BLaER1 treated with 17β-estradiol and CSF1 and Interleukin-3, amounts not matched to agents 10 nM and 100 nM (cell line): ENCODE data around the gene MMP25.

ENCODE experiments used
- H3K27ac ChIP-seq, 11 experiments: shearing (Covaris generic); formaldehyde crosslinking; 2 replicates each; pipeline ENCODE4 v1.8.1; 2022
- H3K27me3 ChIP-seq, 11 experiments: shearing (Covaris generic); formaldehyde crosslinking; 2 replicates each; pipeline ENCODE4 v1.8.1; 2022
- H3K36me3 ChIP-seq, 11 experiments: shearing (Covaris generic); formaldehyde crosslinking; 2 replicates each; pipeline ENCODE4 v1.8.1; 2022
- H3K4me1 ChIP-seq, 10 experiments: shearing (Covaris generic); formaldehyde crosslinking; 2 replicates each; pipeline ENCODE4 v1.8.1; 2022
- H3K4me2 ChIP-seq, 11 experiments: shearing (Covaris generic); formaldehyde crosslinking; 2 replicates each; pipeline ENCODE4 v1.8.1; 2022
- H3K4me3 ChIP-seq, 10 experiments: shearing (Covaris generic); formaldehyde crosslinking; 2 replicates each; pipeline ENCODE4 v1.8.1; 2022
- H3K9ac ChIP-seq, 11 experiments: shearing (Covaris generic); formaldehyde crosslinking; 2 replicates each; pipeline ENCODE4 v1.8.1; 2022
- H3K9me3 ChIP-seq, 11 experiments: shearing (Covaris generic); formaldehyde crosslinking; replicated peaks in 1 of 11; 2 replicates each; pipeline ENCODE4 v1.8.1; 2022
- H4K20me1 ChIP-seq, 11 experiments: shearing (Covaris generic); formaldehyde crosslinking; 2 replicates each; pipeline ENCODE4 v1.8.1; 2022
- Cebpa-rat ChIP-seq, 11 experiments: shearing (Covaris generic); IDR thresholded peaks; 2 replicates each; pipeline ENCODE4 v1.8.1; 2022

Gene MMP25

DNA sequence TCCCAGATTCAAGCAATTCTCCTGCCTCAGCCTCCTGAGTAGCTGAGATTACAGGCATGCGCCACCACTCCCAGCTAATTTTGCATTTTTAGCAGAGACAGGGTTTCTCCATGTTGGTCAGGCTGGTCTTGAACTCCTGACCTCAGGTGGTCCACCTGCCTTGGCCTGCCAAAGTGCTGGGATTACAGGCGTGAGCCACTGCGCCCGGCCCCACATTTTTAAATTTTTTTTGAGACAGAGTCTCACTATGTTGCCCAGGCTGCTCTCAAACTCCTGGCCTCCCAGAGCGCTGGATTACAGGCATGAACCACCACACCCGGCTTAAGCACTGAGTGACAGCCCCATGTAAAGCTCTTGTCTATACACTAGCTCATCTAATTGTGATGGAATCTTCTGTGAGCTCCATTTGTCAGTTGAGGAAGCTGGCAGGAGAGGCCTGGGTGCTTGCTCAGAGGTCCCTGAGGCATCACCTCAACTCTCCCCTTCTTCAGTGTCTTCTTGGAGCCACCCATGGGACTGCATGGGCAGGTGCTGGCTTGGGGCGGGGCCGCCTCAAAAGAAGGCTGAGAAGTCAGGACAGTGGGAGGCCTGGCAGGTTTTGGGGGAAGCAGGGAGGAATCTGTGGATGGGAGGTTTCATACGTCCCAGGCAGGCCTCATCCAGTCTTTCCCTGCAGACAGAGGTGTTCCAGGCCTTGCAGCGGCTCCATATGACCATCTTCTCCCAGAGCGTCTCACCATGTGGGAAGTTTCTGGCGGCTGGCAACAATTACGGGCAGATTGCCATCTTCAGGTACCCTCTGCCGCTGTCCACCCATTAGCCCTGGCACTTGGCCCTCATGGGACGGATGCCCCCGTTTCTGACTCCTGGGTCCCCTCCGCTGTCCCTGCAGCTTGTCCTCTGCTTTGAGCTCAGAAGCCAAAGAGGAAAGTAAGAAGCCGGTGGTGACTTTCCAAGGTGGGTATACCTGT is 21.0 kb upstream of the MMP25 start:
- Histone ChIP-seq H3K27ac (no peak overlapping the region), H3K4me2 (peak overlapping the region; percentile 95 to 100 (median 99)), H3K9ac (peak overlapping the region in 4 of 11 experiments; percentile 35 to 94 (median 38); a peak in 4 of 22 replicates)

DNA sequence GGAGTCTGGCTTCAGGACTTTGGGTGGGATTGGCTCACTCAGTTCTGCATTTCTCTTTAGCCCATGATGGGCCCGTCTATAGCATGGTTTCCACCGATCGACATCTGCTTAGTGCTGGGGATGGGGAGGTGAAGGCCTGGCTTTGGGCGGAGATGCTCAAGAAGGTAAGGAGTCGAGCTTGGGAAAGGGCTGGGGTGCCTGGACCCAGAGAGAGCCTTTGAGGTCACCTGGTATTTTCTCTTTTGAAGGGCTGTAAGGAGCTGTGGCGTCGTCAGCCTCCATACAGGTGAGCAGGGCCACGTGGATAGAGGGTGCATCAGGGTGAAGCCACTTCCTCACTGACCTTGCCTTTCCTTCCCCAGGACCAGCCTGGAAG is 20.4 kb upstream of the MMP25 start:
- Histone ChIP-seq H4K20me1 (peaks cover 0 to 94% (median 91%) of the 10 kb centered on the region in 11 experiments; a peak in 21 of 22 replicates), H3K4me2 (no peak overlapping the region), H3K36me3 (peaks cover 20 to 28% (median 23%) of the 10 kb centered on the region in 11 experiments), H3K4me3 (no peak overlapping the region), H3K9ac (0 out of 22 replicates have a peak overlapping the region, but pooled peaks of 3 of the 11 experiments have one; percentile 23 to 41 (median 36)), H3K9me3 (no peaks in the 10 kb centered on the region), H3K4me1 (peaks cover 55 to 78% (median 71%) of the 10 kb centered on the region in 10 experiments), H3K27ac (no peak overlapping the region), H3K27me3 (peaks cover 28 to 40% (median 34%) of the 10 kb centered on the region in 11 experiments)
- TF ChIP-seq Cebpa-rat (IDR thresholded peaks at IDR 0.05) = no peak

More for the DNA sequence above, 21.0 kb upstream of the MMP25 start:
- TF ChIP-seq Cebpa-rat (IDR thresholded peaks at IDR 0.05) = no peak
- Histone ChIP-seq H3K4me1 (peaks cover 55 to 84% (median 77%) of the 10 kb centered on the region in 10 experiments), H3K27me3 (peaks cover 21 to 40% (median 34%) of the 10 kb centered on the region in 11 experiments), H3K4me3 (peak overlapping the region in 5 of 10 experiments; percentile 68 to 82 (median 73); a peak in 5 of 20 replicates), H3K36me3 (peaks cover 20 to 28% (median 23%) of the 10 kb centered on the region in 11 experiments), H3K9me3 (no peaks in the 10 kb centered on the region), H4K20me1 (peaks cover 0 to 94% (median 89%) of the 10 kb centered on the region in 11 experiments; a peak in 21 of 22 replicates)

DNA sequence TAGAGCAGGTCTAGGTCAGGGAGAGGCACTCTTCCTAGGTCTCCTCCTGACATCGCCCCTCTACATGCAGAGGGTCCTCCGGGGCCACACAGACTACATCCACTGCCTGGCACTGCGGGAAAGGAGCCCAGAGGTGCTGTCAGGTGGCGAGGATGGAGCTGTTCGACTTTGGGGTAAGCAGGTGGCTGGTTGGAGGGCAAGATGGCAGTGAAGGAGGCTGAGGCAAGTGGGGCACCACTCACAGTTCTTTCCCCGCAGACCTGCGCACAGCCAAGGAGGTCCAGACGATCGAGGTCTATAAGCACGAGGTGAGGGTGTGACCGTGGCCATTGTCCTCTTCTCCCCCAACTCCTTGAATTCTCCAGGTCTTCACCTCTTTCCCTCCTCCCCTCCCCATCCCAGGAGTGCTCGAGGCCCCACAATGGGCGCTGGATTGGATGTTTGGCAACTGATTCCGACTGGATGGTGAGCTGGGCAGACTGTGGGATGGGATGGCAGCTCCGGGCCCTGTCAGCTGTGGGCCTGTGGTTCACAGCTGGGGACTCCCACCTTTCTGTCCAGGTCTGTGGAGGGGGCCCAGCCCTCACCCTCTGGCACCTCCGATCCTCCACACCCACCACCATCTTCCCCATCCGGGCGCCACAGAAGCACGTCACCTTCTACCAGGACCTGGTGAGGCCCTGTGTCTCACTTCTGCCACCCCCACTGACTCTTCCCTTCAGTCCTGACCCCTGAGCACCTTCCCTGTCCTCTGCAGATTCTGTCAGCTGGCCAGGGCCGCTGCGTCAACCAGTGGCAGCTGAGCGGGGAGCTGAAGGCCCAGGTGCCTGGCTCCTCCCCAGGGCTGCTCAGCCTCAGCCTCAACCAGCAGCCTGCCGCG is 19.5 kb upstream of the MMP25 start:
- H3K4me2 ChIP-seq = peak overlapping the region in 6 of 11 experiments; percentile 74 to 87 (median 83); a peak in 9 of 22 replicates
- peaks cover 48 to 69% (median 62%) of the 10 kb centered on the region in 10 experiments for H3K4me1 ChIP-seq

DNA sequence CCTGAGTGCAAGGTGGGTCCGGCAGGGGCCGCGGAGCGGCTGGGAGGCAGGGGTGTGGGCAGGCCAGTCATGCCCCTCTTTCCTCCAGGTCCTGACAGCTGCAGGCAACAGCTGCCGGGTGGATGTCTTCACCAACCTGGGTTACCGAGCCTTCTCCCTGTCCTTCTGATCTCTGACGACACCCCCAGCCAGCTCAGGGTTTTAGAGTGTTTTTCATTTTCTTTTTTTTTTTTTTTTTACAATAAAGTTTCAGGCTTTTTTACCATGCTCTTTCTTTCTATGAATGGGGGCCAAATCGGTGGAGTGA is 18.9 kb upstream of the MMP25 start:
- Histone ChIP-seq H3K36me3 (peaks cover 20 to 28% (median 23%) of the 10 kb centered on the region in 11 experiments), H3K4me1 (peaks cover 42 to 63% (median 56%) of the 10 kb centered on the region in 10 experiments), H3K4me2 (peak overlapping the region in 9 of 11 experiments; percentile 74 to 87 (median 82); a peak in 14 of 22 replicates), H3K4me3 (no peak overlapping the region), H3K27me3 (peaks cover 42 to 47% (median 43%) of the 10 kb centered on the region in 11 experiments), H3K9me3 (no peaks in the 10 kb centered on the region), H3K9ac (peak overlapping the region in 1 of 11 experiments; percentile 57; a peak in 3 of 22 replicates), H3K27ac (no peak overlapping the region), H4K20me1 (peaks cover 0 to 89% (median 81%) of the 10 kb centered on the region in 11 experiments; a peak in 20 of 22 replicates)
- TF ChIP-seq Cebpa-rat (IDR thresholded peaks at IDR 0.05) = no peak

More for the DNA sequence above, 19.5 kb upstream of the MMP25 start:
- Histone ChIP-seq H4K20me1 (peaks cover 0 to 92% (median 87%) of the 10 kb centered on the region in 11 experiments; a peak in 21 of 22 replicates), H3K36me3 (peaks cover 20 to 28% (median 23%) of the 10 kb centered on the region in 11 experiments), H3K9me3 (no peaks in the 10 kb centered on the region), H3K4me3 (no peak overlapping the region), H3K27ac (no peak overlapping the region), H3K9ac (no peak overlapping the region; a peak in 1 of 22 replicates), H3K27me3 (peaks cover 36 to 41% (median 37%) of the 10 kb centered on the region in 11 experiments)
- no peak for TF ChIP-seq Cebpa-rat (IDR thresholded peaks at IDR 0.05)

DNA sequence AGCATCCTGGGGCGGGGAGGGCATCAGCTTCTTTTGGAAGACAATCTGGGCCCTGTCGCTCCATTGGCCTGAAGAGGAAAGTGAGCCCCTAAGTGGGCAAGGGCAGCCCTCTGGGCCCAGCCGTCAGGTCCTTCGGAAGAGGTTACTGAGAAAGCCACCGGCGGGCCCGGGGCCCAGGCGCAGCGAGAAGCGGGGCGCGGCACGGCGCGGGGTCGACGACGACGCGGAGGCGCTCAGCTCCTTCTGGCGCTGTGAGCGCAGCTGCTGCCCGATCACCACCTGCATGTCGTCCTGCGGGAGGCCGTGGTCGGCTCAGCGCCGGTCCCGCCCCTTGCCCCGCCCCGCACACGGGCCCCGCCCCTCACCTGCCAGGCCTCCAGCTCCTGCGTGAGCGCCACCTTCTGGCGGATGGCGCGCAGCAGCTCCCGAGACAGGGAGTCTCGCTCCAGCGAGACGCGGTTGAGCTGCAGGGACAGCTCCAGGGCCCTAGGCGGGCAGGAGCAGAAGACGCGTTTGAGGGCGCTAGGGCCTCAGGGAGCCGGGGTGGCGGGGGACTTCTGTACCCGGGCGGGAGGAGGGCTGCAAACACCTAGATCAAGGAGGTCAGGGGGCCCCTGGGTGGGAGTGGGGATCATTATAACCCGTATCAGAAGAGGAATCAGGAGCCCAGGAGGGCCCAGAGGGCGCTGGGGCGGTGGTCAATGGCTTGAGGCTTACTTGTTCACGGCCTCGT is 18.2 kb upstream of the MMP25 start:
- Histone ChIP-seq H4K20me1 (peaks cover 0 to 84% (median 74%) of the 10 kb centered on the region in 11 experiments; a peak in 20 of 22 replicates), H3K27ac (no peak overlapping the region; a peak in 1 of 22 replicates), H3K4me1 (peaks cover 35 to 56% (median 49%) of the 10 kb centered on the region in 10 experiments), H3K9ac (peak overlapping the region in 4 of 11 experiments; percentile 20 to 57 (median 36); a peak in 4 of 22 replicates), H3K9me3 (no peaks in the 10 kb centered on the region), H3K36me3 (peaks cover 20 to 28% (median 23%) of the 10 kb centered on the region in 11 experiments), H3K27me3 (peaks cover 49 to 54% (median 50%) of the 10 kb centered on the region in 11 experiments), H3K4me3 (peak overlapping the region in 5 of 10 experiments; percentile 14 to 29 (median 25); a peak in 4 of 20 replicates), H3K4me2 (peak overlapping the region; percentile 71 to 87 (median 82))
- no peak for TF ChIP-seq Cebpa-rat (IDR thresholded peaks at IDR 0.05)

DNA sequence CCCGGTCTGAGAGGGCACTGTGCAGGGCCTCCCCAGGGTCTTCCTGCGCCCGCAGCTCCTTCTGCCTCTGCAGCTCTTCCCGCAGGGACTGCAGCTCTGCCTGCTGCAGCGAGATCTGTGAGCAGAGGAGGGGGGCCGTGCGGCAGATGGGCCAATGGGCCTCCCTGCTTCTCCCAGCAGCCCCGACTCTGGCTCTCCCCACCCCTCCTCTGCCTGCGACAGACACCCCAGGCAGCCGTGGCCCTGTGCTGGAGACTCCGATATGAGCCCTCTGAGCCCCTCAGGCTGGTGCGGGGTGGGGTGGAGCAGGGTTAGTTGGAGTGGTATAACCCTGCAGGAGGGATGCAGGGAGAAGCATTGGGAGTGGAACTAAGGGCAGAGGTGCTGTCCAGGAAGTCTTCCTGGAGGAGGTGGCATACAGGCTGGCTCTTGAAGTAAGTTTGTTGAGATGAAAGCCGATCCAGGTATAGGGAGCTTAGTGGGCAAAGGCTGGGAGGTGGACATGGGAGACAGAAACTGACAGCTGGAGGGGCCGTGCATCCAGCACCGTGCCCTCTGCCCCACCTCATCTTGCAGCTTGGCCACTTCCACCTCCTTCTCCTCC is 17.5 kb upstream of the MMP25 start:
- no peak overlapping the region for H3K9ac ChIP-seq
- H3K27ac ChIP-seq = no peak overlapping the region
- H3K36me3 ChIP-seq = peaks cover 20 to 28% (median 23%) of the 10 kb centered on the region in 11 experiments
- H3K4me1 ChIP-seq = peaks cover 32 to 50% (median 43%) of the 10 kb centered on the region in 10 experiments
- H3K4me3 ChIP-seq = peak overlapping the region in 3 of 10 experiments; percentile 29 to 51 (median 41); a peak in 4 of 20 replicates
- H3K9me3 ChIP-seq = no peaks in the 10 kb centered on the region
- H4K20me1 ChIP-seq = peaks cover 0 to 85% (median 70%) of the 10 kb centered on the region in 11 experiments; a peak in 20 of 22 replicates
- H3K27me3 ChIP-seq = peaks cover 56 to 61% (median 56%) of the 10 kb centered on the region in 11 experiments
- H3K4me2 ChIP-seq = peak overlapping the region; percentile 57 to 87 (median 79)
- no peak for TF ChIP-seq Cebpa-rat (IDR thresholded peaks at IDR 0.05)

DNA sequence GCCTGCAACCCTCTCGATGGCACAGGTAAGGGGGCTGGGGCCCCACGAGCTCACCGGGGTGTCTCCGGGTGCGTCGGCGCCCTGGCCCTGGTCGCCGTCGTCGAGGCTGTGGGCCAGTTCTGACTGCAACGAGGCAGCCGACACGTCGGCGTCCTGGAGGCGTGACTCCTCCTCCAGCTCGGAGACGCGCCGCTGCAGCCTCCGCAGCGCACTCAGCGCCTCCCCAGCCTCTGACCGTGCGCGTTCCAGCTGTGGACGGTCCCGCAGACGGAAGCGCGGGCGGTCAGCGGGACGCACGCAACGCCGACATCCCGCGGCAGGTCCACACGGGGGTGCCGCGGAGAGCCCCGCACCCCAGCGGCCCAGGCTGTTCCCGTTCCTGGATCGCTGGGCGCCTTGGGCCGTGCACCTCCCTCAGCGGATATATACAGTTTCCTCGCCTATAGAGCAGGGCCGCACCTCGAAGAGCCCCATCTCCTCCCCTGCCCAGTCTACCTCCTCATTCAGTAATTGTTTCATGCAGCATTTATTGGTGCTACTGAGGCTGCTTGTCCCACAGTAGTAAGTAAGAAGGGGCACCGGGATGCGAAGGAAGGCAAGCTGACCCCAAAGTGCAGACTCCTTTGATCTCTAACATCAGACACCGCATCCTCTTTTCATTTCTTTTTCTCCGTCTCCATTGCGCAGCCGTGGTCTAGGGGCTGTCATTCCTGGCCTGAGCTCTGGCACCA is 16.7 kb upstream of the MMP25 start:
- Histone ChIP-seq H3K27ac (no peak overlapping the region), H3K27me3 (peaks cover 64 to 69% (median 65%) of the 10 kb centered on the region in 11 experiments), H3K4me2 (peak overlapping the region; percentile 57 to 87 (median 76); a peak in 21 of 22 replicates)

More for the DNA sequence above, 16.7 kb upstream of the MMP25 start:
- no peak for TF ChIP-seq Cebpa-rat (IDR thresholded peaks at IDR 0.05)
- peaks cover 0 to 85% (median 66%) of the 10 kb centered on the region in 11 experiments; a peak in 20 of 22 replicates for H4K20me1 ChIP-seq
- H3K9ac ChIP-seq = peak overlapping the region in 1 of 11 experiments; percentile 33; a peak in 1 of 22 replicates
- peaks cover 20 to 28% (median 23%) of the 10 kb centered on the region in 11 experiments for H3K36me3 ChIP-seq
- H3K9me3 ChIP-seq = no peaks in the 10 kb centered on the region
- H3K4me3 ChIP-seq = peak overlapping the region in 8 of 10 experiments; percentile 20 to 51 (median 38); a peak in 12 of 20 replicates
- peaks cover 28 to 47% (median 40%) of the 10 kb centered on the region in 10 experiments for H3K4me1 ChIP-seq
